Measurements from ENCODE around the gene CEP104. TPM values are rescaled to one million over a fixed set of nuclear protein-coding genes. Genes with fewer than 3 reads are reported as not detected.

The CEP104 gene
- total and polyA plus RNA-seq, 4 donors = 7.5 to 23.2 (median 12.0) TPM

DNA sequence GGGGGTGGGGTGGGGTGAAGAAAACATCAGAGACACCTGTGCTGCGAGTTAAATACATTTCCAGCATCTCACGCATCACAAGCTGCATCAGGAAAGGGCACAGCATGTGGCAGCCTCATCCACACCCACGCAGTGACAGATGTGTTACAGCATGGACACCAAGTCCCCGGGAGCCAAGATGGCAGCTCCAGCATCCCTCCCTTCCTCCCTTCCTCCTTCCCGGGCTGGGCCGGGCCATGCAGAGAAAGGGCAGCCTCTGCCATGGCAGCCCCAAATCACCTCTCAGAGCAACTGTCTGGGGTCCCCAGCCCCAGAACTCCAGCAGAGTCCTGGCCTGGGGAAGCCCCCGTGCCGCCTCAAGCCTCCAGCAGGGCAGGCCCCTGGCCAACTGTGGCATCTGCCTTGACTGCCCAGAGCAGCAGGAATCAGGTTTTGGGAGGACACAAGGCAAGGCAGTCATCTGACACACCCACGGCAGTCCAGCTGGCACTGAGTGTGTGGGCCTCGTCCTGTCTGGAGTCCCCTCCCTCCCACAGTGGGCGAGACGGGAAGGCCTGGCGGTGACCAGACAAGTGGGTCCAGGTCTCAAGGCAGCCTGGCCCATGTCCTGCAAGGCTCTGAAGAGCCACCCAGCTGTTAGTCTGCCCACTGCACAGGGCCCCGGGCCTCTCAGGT lies 78.3 kb downstream of the CEP104 start:
- no peak overlapping the region for H3K9ac ChIP-seq (ENCODE audit: low read depth in 1 of 2, low read length in 2 of 2)

DNA sequence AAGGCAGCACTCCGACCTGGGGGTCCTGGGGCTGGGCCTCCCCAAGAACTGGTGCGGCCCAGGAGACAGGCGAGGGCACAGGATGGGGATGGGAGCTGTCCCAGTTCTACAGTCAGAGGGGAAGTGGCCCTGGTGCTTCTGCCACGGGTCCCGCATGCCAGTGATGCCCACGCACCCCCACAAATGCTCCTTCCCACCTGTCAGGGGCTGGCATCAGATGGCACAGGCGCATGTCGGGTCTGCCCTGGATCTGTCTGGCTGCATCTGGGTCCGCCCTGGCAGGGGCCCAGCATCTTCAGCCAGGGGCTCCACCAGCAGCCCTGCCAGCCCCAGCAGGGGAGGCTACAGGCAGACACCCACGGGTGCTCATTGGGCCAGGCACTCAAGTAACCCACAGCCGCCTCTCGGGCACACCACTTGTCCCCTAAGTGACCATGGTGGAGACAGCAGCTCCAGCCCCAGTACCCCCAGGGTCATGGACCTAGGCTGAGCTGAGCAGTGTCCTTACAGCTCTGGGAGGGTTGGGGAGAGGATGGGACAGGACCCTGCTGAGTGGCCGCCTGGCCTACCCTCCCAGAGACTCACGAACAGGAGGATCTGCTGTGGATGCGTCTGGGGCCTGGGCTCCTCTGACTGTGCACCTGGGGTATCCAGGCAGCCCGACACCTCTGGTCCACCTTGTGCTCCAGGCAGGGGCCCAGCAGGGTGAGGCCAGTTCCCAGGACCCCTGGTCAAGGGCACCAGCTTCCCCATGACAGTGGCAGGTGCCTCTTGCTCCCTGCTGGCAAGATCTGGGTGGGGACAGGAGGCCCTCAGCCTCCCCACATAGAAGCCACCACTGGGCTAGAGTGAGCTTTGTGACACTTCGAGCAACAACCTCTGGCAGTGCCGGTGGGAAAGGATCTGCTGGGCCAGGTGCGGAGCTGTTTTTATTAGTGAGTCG lies 79.1 kb downstream of the CEP104 start:
- WGBS = 90% methylated on average over 20 of the region's 20 CpGs
- Histone ChIP-seq H3K36me3 (ENCODE audit: control insufficient read depth in 4 of 4, insufficient read depth in 3 of 4, low read depth in 1 of 4, low read length in 3 of 4) (peaks cover 12 to 35% (median 28%) of the 10 kb centered on the region in 4 donors), H3K4me1 (ENCODE audit: control insufficient read depth in 4 of 4, insufficient read depth in 4 of 4, low read length in 3 of 4) (peaks cover 17 to 37% (median 33%) of the 10 kb centered on the region in 4 donors), H3K27me3 (ENCODE audit: control insufficient read depth in 4 of 4, insufficient read depth in 4 of 4, low read length in 3 of 4) (no peaks in the 10 kb centered on the region), H3K27ac (ENCODE audit: low read depth in 1 of 2, low read length in 2 of 2) (no peak overlapping the region), H3K9ac (ENCODE audit: low read depth in 1 of 2, low read length in 2 of 2) (no peak overlapping the region), H3K9me3 (ENCODE audit: control insufficient read depth in 4 of 4, low read length in 3 of 4) (no peaks in the 10 kb centered on the region), H3K4me3 (ENCODE audit: low read depth in 1 of 3, low read length in 3 of 3) (no peak overlapping the region)
- DNase-seq (ENCODE audit: low spot score) = no peak
- TF ChIP-seq, protein P1, sequence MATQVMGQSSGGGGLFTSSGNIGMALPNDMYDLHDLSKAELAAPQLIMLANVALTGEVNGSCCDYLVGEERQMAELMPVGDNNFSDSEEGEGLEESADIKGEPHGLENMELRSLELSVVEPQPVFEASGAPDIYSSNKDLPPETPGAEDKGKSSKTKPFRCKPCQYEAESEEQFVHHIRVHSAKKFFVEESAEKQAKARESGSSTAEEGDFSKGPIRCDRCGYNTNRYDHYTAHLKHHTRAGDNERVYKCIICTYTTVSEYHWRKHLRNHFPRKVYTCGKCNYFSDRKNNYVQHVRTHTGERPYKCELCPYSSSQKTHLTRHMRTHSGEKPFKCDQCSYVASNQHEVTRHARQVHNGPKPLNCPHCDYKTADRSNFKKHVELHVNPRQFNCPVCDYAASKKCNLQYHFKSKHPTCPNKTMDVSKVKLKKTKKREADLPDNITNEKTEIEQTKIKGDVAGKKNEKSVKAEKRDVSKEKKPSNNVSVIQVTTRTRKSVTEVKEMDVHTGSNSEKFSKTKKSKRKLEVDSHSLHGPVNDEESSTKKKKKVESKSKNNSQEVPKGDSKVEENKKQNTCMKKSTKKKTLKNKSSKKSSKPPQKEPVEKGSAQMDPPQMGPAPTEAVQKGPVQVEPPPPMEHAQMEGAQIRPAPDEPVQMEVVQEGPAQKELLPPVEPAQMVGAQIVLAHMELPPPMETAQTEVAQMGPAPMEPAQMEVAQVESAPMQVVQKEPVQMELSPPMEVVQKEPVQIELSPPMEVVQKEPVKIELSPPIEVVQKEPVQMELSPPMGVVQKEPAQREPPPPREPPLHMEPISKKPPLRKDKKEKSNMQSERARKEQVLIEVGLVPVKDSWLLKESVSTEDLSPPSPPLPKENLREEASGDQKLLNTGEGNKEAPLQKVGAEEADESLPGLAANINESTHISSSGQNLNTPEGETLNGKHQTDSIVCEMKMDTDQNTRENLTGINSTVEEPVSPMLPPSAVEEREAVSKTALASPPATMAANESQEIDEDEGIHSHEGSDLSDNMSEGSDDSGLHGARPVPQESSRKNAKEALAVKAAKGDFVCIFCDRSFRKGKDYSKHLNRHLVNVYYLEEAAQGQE (IDR thresholded peaks at IDR 0.05) = no peak
- TF ChIP-seq HNF4A (conservative IDR thresholded peaks at IDR 0.05) (no peak), NR2F2 (IDR thresholded peaks at IDR 0.05) (no peak), YY1 (IDR thresholded peaks at IDR 0.05) (no peak), JUND (IDR thresholded peaks at IDR 0.05) (no peak), HNF4G (IDR thresholded peaks at IDR 0.05) (no peak), RAD21 (IDR thresholded peaks at IDR 0.05) (no peak), FOXA1 (IDR thresholded peaks at IDR 0.05) (no peak), GABPA (IDR thresholded peaks at IDR 0.05 in 1 of 2, conservative IDR thresholded peaks at IDR 0.05 in 1 of 2) (no peak), EGR1 (IDR thresholded peaks at IDR 0.05; ENCODE audit: low read depth in 2 of 2) (no peak)
- TF ChIP-seq, protein P2, sequence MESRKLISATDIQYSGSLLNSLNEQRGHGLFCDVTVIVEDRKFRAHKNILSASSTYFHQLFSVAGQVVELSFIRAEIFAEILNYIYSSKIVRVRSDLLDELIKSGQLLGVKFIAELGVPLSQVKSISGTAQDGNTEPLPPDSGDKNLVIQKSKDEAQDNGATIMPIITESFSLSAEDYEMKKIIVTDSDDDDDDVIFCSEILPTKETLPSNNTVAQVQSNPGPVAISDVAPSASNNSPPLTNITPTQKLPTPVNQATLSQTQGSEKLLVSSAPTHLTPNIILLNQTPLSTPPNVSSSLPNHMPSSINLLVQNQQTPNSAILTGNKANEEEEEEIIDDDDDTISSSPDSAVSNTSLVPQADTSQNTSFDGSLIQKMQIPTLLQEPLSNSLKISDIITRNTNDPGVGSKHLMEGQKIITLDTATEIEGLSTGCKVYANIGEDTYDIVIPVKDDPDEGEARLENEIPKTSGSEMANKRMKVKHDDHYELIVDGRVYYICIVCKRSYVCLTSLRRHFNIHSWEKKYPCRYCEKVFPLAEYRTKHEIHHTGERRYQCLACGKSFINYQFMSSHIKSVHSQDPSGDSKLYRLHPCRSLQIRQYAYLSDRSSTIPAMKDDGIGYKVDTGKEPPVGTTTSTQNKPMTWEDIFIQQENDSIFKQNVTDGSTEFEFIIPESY (IDR thresholded peaks at IDR 0.05) = no peak
- TF ChIP-seq, protein P3, sequence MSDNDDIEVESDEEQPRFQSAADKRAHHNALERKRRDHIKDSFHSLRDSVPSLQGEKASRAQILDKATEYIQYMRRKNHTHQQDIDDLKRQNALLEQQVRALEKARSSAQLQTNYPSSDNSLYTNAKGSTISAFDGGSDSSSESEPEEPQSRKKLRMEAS (IDR thresholded peaks at IDR 0.05) = no peak
- TF ChIP-seq, protein P4, sequence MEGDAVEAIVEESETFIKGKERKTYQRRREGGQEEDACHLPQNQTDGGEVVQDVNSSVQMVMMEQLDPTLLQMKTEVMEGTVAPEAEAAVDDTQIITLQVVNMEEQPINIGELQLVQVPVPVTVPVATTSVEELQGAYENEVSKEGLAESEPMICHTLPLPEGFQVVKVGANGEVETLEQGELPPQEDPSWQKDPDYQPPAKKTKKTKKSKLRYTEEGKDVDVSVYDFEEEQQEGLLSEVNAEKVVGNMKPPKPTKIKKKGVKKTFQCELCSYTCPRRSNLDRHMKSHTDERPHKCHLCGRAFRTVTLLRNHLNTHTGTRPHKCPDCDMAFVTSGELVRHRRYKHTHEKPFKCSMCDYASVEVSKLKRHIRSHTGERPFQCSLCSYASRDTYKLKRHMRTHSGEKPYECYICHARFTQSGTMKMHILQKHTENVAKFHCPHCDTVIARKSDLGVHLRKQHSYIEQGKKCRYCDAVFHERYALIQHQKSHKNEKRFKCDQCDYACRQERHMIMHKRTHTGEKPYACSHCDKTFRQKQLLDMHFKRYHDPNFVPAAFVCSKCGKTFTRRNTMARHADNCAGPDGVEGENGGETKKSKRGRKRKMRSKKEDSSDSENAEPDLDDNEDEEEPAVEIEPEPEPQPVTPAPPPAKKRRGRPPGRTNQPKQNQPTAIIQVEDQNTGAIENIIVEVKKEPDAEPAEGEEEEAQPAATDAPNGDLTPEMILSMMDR (IDR thresholded peaks at IDR 0.05; ENCODE audit: low read depth, low read length, missing input control) = no peak

More for the DNA sequence above, 78.3 kb downstream of the CEP104 start:
- H3K4me3 ChIP-seq (ENCODE audit: low read depth in 1 of 3, low read length in 3 of 3) = no peak overlapping the region
- no peak for DNase-seq (ENCODE audit: low spot score)
- peaks cover 12 to 40% (median 32%) of the 10 kb centered on the region in 4 donors for H3K36me3 ChIP-seq (ENCODE audit: control insufficient read depth in 4 of 4, insufficient read depth in 3 of 4, low read depth in 1 of 4, low read length in 3 of 4)
- H3K27ac ChIP-seq (ENCODE audit: low read depth in 1 of 2, low read length in 2 of 2) = no peak overlapping the region
- TF ChIP-seq, protein P5, sequence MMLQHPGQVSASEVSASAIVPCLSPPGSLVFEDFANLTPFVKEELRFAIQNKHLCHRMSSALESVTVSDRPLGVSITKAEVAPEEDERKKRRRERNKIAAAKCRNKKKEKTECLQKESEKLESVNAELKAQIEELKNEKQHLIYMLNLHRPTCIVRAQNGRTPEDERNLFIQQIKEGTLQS (IDR thresholded peaks at IDR 0.05) = no peak
- TF ChIP-seq HNF4A (conservative IDR thresholded peaks at IDR 0.05) (no peak), HNF4G (IDR thresholded peaks at IDR 0.05) (no peak), TAF1 (conservative IDR thresholded peaks at IDR 0.05) (no peak), GABPA (IDR thresholded peaks at IDR 0.05 in 1 of 2, conservative IDR thresholded peaks at IDR 0.05 in 1 of 2) (no peak), YY1 (IDR thresholded peaks at IDR 0.05) (no peak), RXRA (IDR thresholded peaks at IDR 0.05) (no peak)
- TF ChIP-seq, protein P1 (IDR thresholded peaks at IDR 0.05) = no peak
- H3K27me3 ChIP-seq (ENCODE audit: control insufficient read depth in 4 of 4, insufficient read depth in 4 of 4, low read length in 3 of 4) = no peaks in the 10 kb centered on the region
- H3K9me3 ChIP-seq (ENCODE audit: control insufficient read depth in 4 of 4, low read length in 3 of 4) = no peaks in the 10 kb centered on the region
- WGBS = 88% methylated on average over 14 of the region's 14 CpGs
- peaks cover 14 to 29% (median 25%) of the 10 kb centered on the region in 4 donors for H3K4me1 ChIP-seq (ENCODE audit: control insufficient read depth in 4 of 4, insufficient read depth in 4 of 4, low read length in 3 of 4)

Measured in liver (tissue), 9 donors.